Neuronal stem cell (in vitro differentiated cells): ENCODE results near the gene MACROD2.
"Not testable (repeated sequence)": the region's sequence is repeated elsewhere in the genome, so short reads cannot be mapped to it uniquely, and the experiment has no call there.

Source experiments
- DNase-seq: peaks from one replicate; pipeline ENCODE4 v3.0.0-alpha.2; 2013; ENCODE audit warnings: low spot score
- H2AFZ ChIP-seq: one replicate; pipeline ENCODE4 v1.6.1; 2013; ENCODE audit warnings: mild to moderate bottlenecking, low read length, inconsistent platforms
- H2AK5ac ChIP-seq: 2 replicates; pipeline ENCODE4 v1.6.1; 2013; ENCODE audit warnings: low read depth, mild to moderate bottlenecking, inconsistent platforms, low read length, moderate library complexity, mixed read lengths
- H2BK120ac ChIP-seq: 2 replicates; pipeline ENCODE4 v1.6.1; 2013; ENCODE audit warnings: low read depth, mild to moderate bottlenecking, inconsistent platforms, low read length, moderate library complexity, mixed read lengths
- H2BK12ac ChIP-seq: one replicate; pipeline ENCODE4 v1.6.1; 2013; ENCODE audit warnings: low read length, inconsistent platforms
- H2BK15ac ChIP-seq: 2 replicates; pipeline ENCODE4 v1.6.1; 2013; ENCODE audit warnings: mild to moderate bottlenecking, low read length, inconsistent platforms, mixed read lengths
- H2BK5ac ChIP-seq: one replicate; pipeline ENCODE4 v1.6.1; 2013; ENCODE audit warnings: inconsistent platforms, mild to moderate bottlenecking, low read length, moderate library complexity
- H3K14ac ChIP-seq: one replicate; pipeline ENCODE4 v1.6.1; 2013; ENCODE audit warnings: low read length, inconsistent platforms
- H3K18ac ChIP-seq: 2 replicates; pipeline ENCODE4 v1.6.1; 2013; ENCODE audit warnings: low read length, inconsistent platforms
- H3K23ac ChIP-seq: 2 replicates; pipeline ENCODE4 v1.6.1; 2013; ENCODE audit warnings: low read depth, mild to moderate bottlenecking, mixed read lengths, low read length, inconsistent platforms; ENCODE audit not compliant: poor library complexity
- H3K27ac ChIP-seq: replicated peaks from 3 replicates; pipeline ENCODE4 v1.5.1; 2013; ENCODE audit warnings: low read length, inconsistent platforms
- H3K27me3 ChIP-seq, 3 experiments: 2 replicates each; pipeline ENCODE4 v1.6.1; 2013; ENCODE audit warnings: low read length in 3 of 3, mild to moderate bottlenecking in 2 of 3, inconsistent platforms in 1 of 3, low read depth in 1 of 3, mixed read lengths in 1 of 3, moderate library complexity in 1 of 3; ENCODE audit not compliant: control insufficient read depth in 3 of 3, insufficient read depth in 3 of 3
- H3K36me3 ChIP-seq, 2 donors: replicated peaks in 1 of 2; 2 replicates each; pipeline ENCODE4 v1.6.1; 2013; ENCODE audit warnings: low read length in 2 of 2; ENCODE audit not compliant: control insufficient read depth in 2 of 2, insufficient read depth in 2 of 2
- H3K4ac ChIP-seq: 2 replicates; pipeline ENCODE4 v1.6.1; 2013; ENCODE audit warnings: inconsistent platforms, mild to moderate bottlenecking, low read length, moderate library complexity
- H3K4me1 ChIP-seq, 2 donors: 1 replicate in 1 of 2; 2 replicates in 1 of 2; pipeline ENCODE4 v1.6.1; 2013; ENCODE audit warnings: low read length in 2 of 2, low read depth in 1 of 2; ENCODE audit not compliant: control insufficient read depth in 2 of 2, insufficient read depth in 1 of 2
- H3K4me2 ChIP-seq: one replicate; pipeline ENCODE4 v1.6.1; 2013; ENCODE audit warnings: mild to moderate bottlenecking, low read length, inconsistent platforms; ENCODE audit not compliant: insufficient read depth, poor library complexity, severe bottlenecking
- H3K4me3 ChIP-seq, 2 donors: 2 replicates each; pipeline ENCODE4 v1.5.1; 2013; ENCODE audit warnings: low read length in 2 of 2, mild to moderate bottlenecking in 2 of 2, inconsistent platforms in 1 of 2, moderate library complexity in 1 of 2
- H3K79me1 ChIP-seq: one replicate; pipeline ENCODE4 v1.6.1; 2013; ENCODE audit warnings: low read depth, mild to moderate bottlenecking, inconsistent platforms, low read length, moderate library complexity
- H3K9ac ChIP-seq: one replicate; pipeline ENCODE4 v1.6.1; 2013; ENCODE audit warnings: mild to moderate bottlenecking, low read depth, low read length, inconsistent platforms; ENCODE audit not compliant: poor library complexity
- H3K9me3 ChIP-seq, 2 donors: replicated peaks in 1 of 2; 2 replicates each; pipeline versions ENCODE3 to v1.6.1; 2013; ENCODE audit warnings: low read length in 2 of 2, mild to moderate bottlenecking in 2 of 2, inconsistent platforms in 1 of 2, low read depth in 1 of 2, mixed read lengths in 1 of 2, moderate library complexity in 1 of 2; ENCODE audit not compliant: control insufficient read depth in 2 of 2, insufficient read depth in 1 of 2
- H4K8ac ChIP-seq: one replicate; pipeline ENCODE4 v1.6.1; 2013; ENCODE audit warnings: low read depth, mild to moderate bottlenecking, inconsistent platforms, low read length, moderate library complexity
- H4K91ac ChIP-seq: one replicate; pipeline ENCODE4 v1.6.1; 2013; ENCODE audit warnings: low read length, low read depth, mild to moderate bottlenecking, inconsistent platforms; ENCODE audit not compliant: poor library complexity
- WGBS, 2 donors: extraction: QIAGEN DNeasy Blood & Tissue Kit; methylation state at CpG; one replicate each; pipeline ENCODE4 v1.1.7; 2013; ENCODE audit warnings: missing lambda C conversion rate in 2 of 2, mixed read lengths in 1 of 2; ENCODE audit not compliant: insufficient read length in 2 of 2, insufficient replicate concordance in 1 of 2; ENCODE audit errors: extremely low coverage in 2 of 2; 5-methylcytosine and 5-hydroxymethylcytosine counted together

Gene MACROD2

GRCh38 chr20:13991955-13992354, 3.4 kb upstream of the MACROD2 start:
- H3K4me1 ChIP-seq, H3K18ac ChIP-seq, H3K36me3 ChIP-seq, H2BK120ac ChIP-seq, H3K9me3 ChIP-seq, H4K91ac ChIP-seq, H3K23ac ChIP-seq, H2BK12ac ChIP-seq, H2BK5ac ChIP-seq, H3K9ac ChIP-seq, H2AFZ ChIP-seq, H3K27ac ChIP-seq, DNase-seq, H3K4ac ChIP-seq, H3K4me2 ChIP-seq, H3K14ac ChIP-seq, H2AK5ac ChIP-seq, H3K27me3 ChIP-seq, H3K4me3 ChIP-seq, H3K79me1 ChIP-seq, H4K8ac ChIP-seq: not testable (repeated sequence)
- peak overlapping the region; percentile 45 for H2BK15ac ChIP-seq
- no CpG with 5 or more reads among the region's 5 CpGs for WGBS, 2 donors

- Histone ChIP-seq H2BK120ac (no peak overlapping the region), H3K27ac (no peak overlapping the region), H3K9ac (peak overlapping the region; percentile 88), H2AK5ac (no peak overlapping the region), H3K4me3 (peak overlapping the region; percentile 86 to 96), H3K14ac (no peak overlapping the region), H3K4ac (no peak overlapping the region), H2BK12ac (no peak overlapping the region), H3K27me3 (peaks cover 0 to 6% (median 0%) of the 10 kb centered on the region in 3 experiments), H3K18ac (peak overlapping the region; percentile 85), H3K36me3 (no peaks in the 10 kb centered on the region), H2BK5ac (no peak overlapping the region), H4K8ac (no peak overlapping the region), H3K23ac (peak overlapping the region; percentile 85), H3K79me1 (no peaks in the 10 kb centered on the region), H3K4me1 (peaks cover 0 to under 1% of the 10 kb centered on the region in 2 donors), H3K4me2 (peak overlapping the region; percentile 79), H3K9me3 (peaks cover 2 to 8% of the 10 kb centered on the region in 2 donors), H2BK15ac (no peak overlapping the region), H4K91ac (no peak overlapping the region), H2AFZ (peak overlapping the region; percentile 99)
- WGBS, 2 donors = no CpG with 5 or more reads among the region's 52 CpGs
- no peak for DNase-seq
Measured at GRCh38 chr20:13995841-13996240, 525 bp downstream of the MACROD2 start.

- no CpG with 5 or more reads among the region's 13 CpGs for WGBS, 2 donors
- H2BK5ac ChIP-seq = no peak overlapping the region
- no peak overlapping the region for H2AK5ac ChIP-seq
- peak overlapping the region; percentile 85 for H3K23ac ChIP-seq
- H3K14ac ChIP-seq = no peak overlapping the region
- H2AFZ ChIP-seq = peak overlapping the region; percentile 99
- no peak overlapping the region for H3K9ac ChIP-seq
- no peaks in the 10 kb centered on the region for H3K36me3 ChIP-seq
- no peak overlapping the region for H4K8ac ChIP-seq
- peak overlapping the region; percentile 79 for H3K4me2 ChIP-seq
- H2BK12ac ChIP-seq = no peak overlapping the region
- H2BK15ac ChIP-seq = no peak overlapping the region
- H2BK120ac ChIP-seq = no peak overlapping the region
- H3K18ac ChIP-seq = no peak overlapping the region
- H3K9me3 ChIP-seq = peaks cover 2 to 7% of the 10 kb centered on the region in 2 donors
- peaks cover 0 to 6% (median 0%) of the 10 kb centered on the region in 3 experiments for H3K27me3 ChIP-seq
- H3K4ac ChIP-seq = no peak overlapping the region
- no peak for DNase-seq
- H3K27ac ChIP-seq = no peak overlapping the region
- no peaks in the 10 kb centered on the region for H3K4me1 ChIP-seq
- H3K79me1 ChIP-seq = no peaks in the 10 kb centered on the region
- H4K91ac ChIP-seq = no peak overlapping the region
- peak overlapping the region; percentile 86 to 96 for H3K4me3 ChIP-seq
Measured at GRCh38 chr20:13996265-13996664, 949 bp downstream of the MACROD2 start.

GRCh38 chr20:14000917-14001316, 5.6 kb downstream of the MACROD2 start:
- no peak overlapping the region for H2BK12ac ChIP-seq
- H3K23ac ChIP-seq = no peak overlapping the region
- no peak overlapping the region for H2AFZ ChIP-seq
- DNase-seq = no peak
- no peak overlapping the region for H4K91ac ChIP-seq
- no peaks in the 10 kb centered on the region for H3K79me1 ChIP-seq
- peaks cover 0 to 5% (median 0%) of the 10 kb centered on the region in 3 experiments for H3K27me3 ChIP-seq
- no peak overlapping the region for H2AK5ac ChIP-seq
- WGBS, 2 donors = no CpG with 5 or more reads among the region's 1 CpG
- H3K9ac ChIP-seq = no peak overlapping the region
- H3K4me1 ChIP-seq = no peaks in the 10 kb centered on the region
- H3K36me3 ChIP-seq = no peaks in the 10 kb centered on the region
- no peak overlapping the region for H2BK120ac ChIP-seq
- H4K8ac ChIP-seq = no peak overlapping the region
- no peak overlapping the region for H2BK5ac ChIP-seq
- no peak overlapping the region for H3K18ac ChIP-seq
- H3K4me2 ChIP-seq = no peak overlapping the region
- no peaks in the 10 kb centered on the region for H3K9me3 ChIP-seq
- no peak overlapping the region for H2BK15ac ChIP-seq
- no peak overlapping the region for H3K14ac ChIP-seq
- no peak overlapping the region for H3K4me3 ChIP-seq
- no peak overlapping the region for H3K27ac ChIP-seq
- H3K4ac ChIP-seq = no peak overlapping the region
